Measurements from ENCODE around the gene RABEPK. TPM values are rescaled to one million over a fixed set of nuclear protein-coding genes. Genes with fewer than 3 reads are reported as not detected.
"Not testable (repeated sequence)": the region's sequence is repeated elsewhere in the genome, so short reads cannot be mapped to it uniquely, and the experiment has no call there.

The RABEPK gene
- total RNA-seq, 1 donor from 2014 or later: 10.0 TPM

DNA sequence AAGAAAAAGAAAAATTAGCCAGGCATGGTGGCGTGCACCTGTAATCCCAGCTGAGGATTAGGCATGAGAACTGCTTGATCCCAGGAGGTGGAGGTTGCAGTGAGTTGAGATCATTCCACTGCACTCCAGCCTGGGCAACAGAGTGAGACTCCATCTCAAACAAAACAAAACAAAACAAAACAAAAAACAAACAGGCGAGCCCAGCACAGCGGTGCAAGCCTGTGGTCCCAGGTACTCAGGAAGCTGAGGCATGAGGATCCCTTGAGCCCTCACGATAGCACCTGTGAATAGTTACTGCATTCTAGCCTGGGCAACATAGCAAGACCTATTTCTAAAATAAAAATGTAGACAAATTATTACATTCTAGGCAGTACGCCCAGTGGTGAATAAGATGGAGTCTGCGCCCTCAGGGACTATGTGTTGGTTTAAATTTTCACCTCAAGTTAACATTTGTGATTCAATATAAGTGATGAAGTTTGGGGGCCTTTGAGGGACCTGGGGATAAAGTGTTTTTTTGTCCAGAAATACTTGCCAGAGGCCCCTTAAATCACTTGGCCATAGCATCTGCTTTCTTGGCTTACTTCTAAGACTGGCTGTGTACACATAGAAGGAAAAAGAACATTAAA, 57.9 kb downstream of the RABEPK start:
- H3K27ac ChIP-seq: no peak overlapping the region
- intact Hi-C loops (cut with DNase I): no loop called here
- no peak for ATAC-seq

DNA sequence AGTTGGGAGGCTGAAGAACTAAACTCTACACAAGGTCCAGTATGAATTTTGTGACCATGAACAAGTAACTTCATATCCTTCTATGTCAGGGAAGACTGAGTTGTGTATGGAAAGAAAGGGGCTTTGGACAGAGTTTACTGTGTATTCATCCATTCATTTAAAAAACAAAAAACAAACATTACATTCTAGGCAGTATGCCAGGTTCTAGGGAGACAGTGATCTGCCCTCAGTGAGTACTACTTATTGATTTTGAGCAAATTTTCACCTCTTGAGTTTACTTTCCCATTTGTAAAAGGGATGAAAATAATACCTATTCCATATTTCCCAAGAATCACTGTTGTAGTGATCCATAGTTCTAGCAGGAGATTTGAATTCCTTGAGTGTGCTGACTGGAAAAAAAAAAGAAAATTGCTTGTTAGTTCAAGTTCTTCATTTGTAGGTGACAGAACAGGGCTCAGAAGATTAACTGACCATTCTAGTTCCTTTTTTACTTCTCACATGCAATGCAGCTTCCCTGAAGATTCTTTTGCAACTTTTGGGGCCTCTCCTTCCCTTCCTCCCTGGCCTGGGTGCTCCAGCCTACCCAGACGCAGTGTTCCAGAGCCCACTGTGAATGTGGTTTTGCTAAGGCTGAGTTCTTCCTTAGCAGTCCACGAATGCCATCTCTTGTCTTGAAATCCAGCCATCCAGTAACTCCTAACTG, 58.6 kb downstream of the RABEPK start:
- intact Hi-C loops (cut with DNase I): no loop called here
- no peak for TF ChIP-seq CTCF (IDR thresholded peaks at IDR 0.05)
- Histone ChIP-seq H3K4me3 (no peak overlapping the region), H3K9me3 (no peaks in the 10 kb centered on the region), H3K4me1 (peaks cover 15% of the 10 kb centered on the region), H3K27me3 (no peaks in the 10 kb centered on the region), H3K27ac (no peak overlapping the region), H3K36me3 (no peaks in the 10 kb centered on the region)
- peak; percentile 48 for ATAC-seq
- DNase-seq: no peak

More for the DNA sequence above, 57.9 kb downstream of the RABEPK start:
- no peak for DNase-seq
- Histone ChIP-seq H3K4me3 (no peak overlapping the region), H3K4me1 (peaks cover 8% of the 10 kb centered on the region), H3K27me3 (no peaks in the 10 kb centered on the region), H3K9me3 (no peaks in the 10 kb centered on the region), H3K36me3 (no peaks in the 10 kb centered on the region)
- TF ChIP-seq CTCF (IDR thresholded peaks at IDR 0.05): no peak

DNA sequence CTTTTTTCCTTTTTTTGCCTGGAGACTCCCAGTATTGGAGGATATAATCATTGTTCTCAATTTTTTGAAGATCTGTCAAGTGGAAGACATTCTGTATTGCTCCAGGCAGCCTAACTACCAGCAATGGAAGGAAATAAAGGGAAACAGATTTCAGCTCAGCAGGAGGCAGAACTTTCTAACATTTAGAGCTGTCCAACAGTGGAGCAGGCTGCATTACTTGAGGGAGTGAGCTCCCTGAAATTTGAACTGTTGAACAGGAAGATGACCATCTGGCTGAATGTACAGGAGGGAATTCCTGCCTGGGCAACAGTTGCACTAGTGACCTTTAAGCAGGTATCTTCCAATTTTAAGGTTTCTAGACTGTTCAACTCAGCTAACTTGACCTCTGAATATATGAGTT, 60.2 kb downstream of the RABEPK start:
- DNase-seq (no peak), ATAC-seq (no peak)
- Histone ChIP-seq H3K27me3 (no peaks in the 10 kb centered on the region), H3K9me3 (no peaks in the 10 kb centered on the region), H3K36me3 (no peaks in the 10 kb centered on the region), H3K4me1 (peaks cover 19% of the 10 kb centered on the region), H3K4me3 (no peak overlapping the region), H3K27ac (no peak overlapping the region)
- no peak for TF ChIP-seq CTCF (IDR thresholded peaks at IDR 0.05)
- intact Hi-C loops (cut with DNase I): no loop called here

DNA sequence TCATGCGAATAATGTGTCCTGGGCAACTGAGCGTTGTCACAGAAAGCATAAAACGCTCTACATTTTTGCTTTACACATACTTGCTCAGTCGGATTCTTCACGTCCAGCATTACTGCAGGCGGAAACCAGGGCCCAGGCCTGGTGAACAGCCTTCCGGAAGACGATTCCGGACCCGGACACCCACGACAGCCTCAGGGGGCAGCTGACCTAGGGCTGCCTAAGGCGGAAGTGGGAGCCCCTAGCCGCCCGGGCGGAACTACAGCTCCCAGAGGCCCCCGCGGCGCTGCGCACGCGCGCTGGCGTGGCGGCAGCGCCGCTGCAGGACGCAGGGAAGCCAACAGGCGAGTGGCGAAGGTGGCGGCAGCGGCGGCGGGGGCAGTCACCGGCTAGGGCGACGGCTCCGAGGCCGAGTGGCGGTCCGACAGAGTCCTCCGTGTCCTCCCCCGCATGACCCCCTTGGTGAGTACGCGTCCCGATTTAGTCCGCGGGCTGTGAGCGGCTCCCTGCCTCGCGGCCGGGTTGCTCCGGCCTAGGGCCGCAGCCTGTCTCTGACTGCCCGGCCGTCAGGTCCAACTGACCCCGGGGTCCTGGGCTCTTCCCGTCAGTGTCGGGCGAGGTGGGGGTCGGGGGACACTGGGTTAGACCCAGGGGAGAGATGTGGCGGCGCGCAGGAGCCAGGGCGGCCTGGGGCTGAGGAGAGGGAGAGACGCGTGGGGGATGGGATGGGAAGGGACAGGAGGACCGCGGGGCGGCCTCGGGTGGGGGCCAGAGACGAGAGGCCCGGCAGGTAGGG, 61.4 kb downstream of the RABEPK start, which contains the start of gene GAPVD1:
TSS of gene GAPVD1 (plus strand) at position 326 of the 793 bp plus-strand sequence. CDS start 37,096 bp downstream, outside the sequence.
- ATAC-seq: peak; percentile 99
- H3K4me1 ChIP-seq: peaks cover 19% of the 10 kb centered on the region
- H3K4me3 ChIP-seq: peak within 1 kb of the TSS; percentile 96
- peak within 1 kb of the TSS; percentile 89 for H3K27ac ChIP-seq
- H3K36me3 ChIP-seq: peaks cover under 1% of the 10 kb centered on the region
- peak; percentile 96 for DNase-seq
- H3K27me3 ChIP-seq: no peaks in the 10 kb centered on the region
- no peak for TF ChIP-seq CTCF (IDR thresholded peaks at IDR 0.05)
- intact Hi-C loops (cut with DNase I): no loop called here
- H3K9me3 ChIP-seq: no peaks in the 10 kb centered on the region

GRCh38 chr9:125262294-125262991, 62.1 kb downstream of the RABEPK start:
- intact Hi-C loops (cut with DNase I): no loop called here
- Histone ChIP-seq H3K27ac (peak overlapping the region; percentile 89), H3K27me3 (no peaks in the 10 kb centered on the region), H3K4me1 (peaks cover 19% of the 10 kb centered on the region), H3K36me3 (peaks cover 5% of the 10 kb centered on the region), H3K9me3 (no peaks in the 10 kb centered on the region), H3K4me3 (peak overlapping the region; percentile 96)
- no peak for TF ChIP-seq CTCF (IDR thresholded peaks at IDR 0.05)
- DNase-seq: no peak
- ATAC-seq: no peak

- H3K27me3 ChIP-seq; intact Hi-C loops (cut with DNase I); H3K27ac ChIP-seq; H3K4me3 ChIP-seq; H3K9me3 ChIP-seq; ATAC-seq; H3K36me3 ChIP-seq; DNase-seq: not testable (repeated sequence)
- H3K4me1 ChIP-seq: peaks cover 19% of the 10 kb centered on the region
These were observed 63.7 kb downstream of the RABEPK start for GRCh38 chr9:125264068-125264467.
